NB4 (cell line): Measurements from ENCODE around the gene SMCO2.

Experiments
- CTCF ChIP-seq: IDR thresholded peaks from one replicate; pipeline ENCODE4 v1.5.1; 2012; ENCODE audit warnings: low read depth, low read length
- MAX ChIP-seq: IDR thresholded peaks from 2 replicates; pipeline ENCODE4 v1.6.1; 2011; ENCODE audit warnings: low read depth, low read length
- POLR2A ChIP-seq: IDR thresholded peaks from 2 replicates; pipeline ENCODE4 v1.6.1; 2011; ENCODE audit warnings: mild to moderate bottlenecking; ENCODE audit not compliant: insufficient read length; ENCODE audit errors: extremely low read depth

GRCh38 chr12:27428466-27428865, 18.1 kb upstream of the SMCO2 start:
- TF ChIP-seq POLR2A (no peak), CTCF (no peak), MAX (no peak)
